Activated CD8-positive, alpha-beta memory T cell treated with anti-CD3 and anti-CD28 coated beads, Interleukin-2, amount 10 ng/mL, durations not matched to agents 7 days and 5 days (primary cell): ENCODE data around the gene HENMT1. TPM values are rescaled to one million over a fixed set of nuclear protein-coding genes. Genes with fewer than 3 reads are reported as not detected.

Source experiments
- ATAC-seq: fragments of 150-1000 bp; cut with Tn5 transposase; one replicate; pipeline ENCODE4 v1.10.0; 2021; ENCODE audit warnings: moderate library complexity
- CTCF ChIA-PET: fragments of 350-600 bp; sonication (Branson Sonifier 250); formaldehyde crosslinking; loops from one replicate; lab custom pipeline; 2021; ENCODE audit warnings: antibody characterized with exemption; lab: Charles Lee
- DNase-seq: peaks from one replicate; pipeline ENCODE4 v3.0.0-alpha.2; 2020
- H3K27ac Mint-ChIP-seq: one replicate; pipeline ENCODE4 v1.8.0; 2021; ENCODE audit warnings: mild to moderate bottlenecking, mixed read lengths
- H3K27me3 Mint-ChIP-seq: one replicate; pipeline ENCODE4 v1.8.0; 2021; ENCODE audit warnings: mixed read lengths
- H3K36me3 Mint-ChIP-seq: one replicate; pipeline ENCODE4 v1.8.0; 2021; ENCODE audit warnings: mild to moderate bottlenecking, mixed read lengths
- H3K4me1 Mint-ChIP-seq: one replicate; pipeline ENCODE4 v1.8.0; 2021; ENCODE audit warnings: mixed read lengths
- H3K4me3 Mint-ChIP-seq: one replicate; pipeline ENCODE4 v1.8.0; 2021; ENCODE audit warnings: mild to moderate bottlenecking, moderate library complexity, mixed read lengths
- H3K9me3 Mint-ChIP-seq: one replicate; pipeline ENCODE4 v1.8.0; 2022; ENCODE audit warnings: low read depth, mixed read lengths
- total RNA-seq, 2 experiments: library from RNA; stranded (reverse); gene quantifications; one replicate each; pipeline ENCODE4 v1.2.3, GENCODE V29; 2021

The HENMT1 gene
- total RNA-seq, 2 experiments from 2014 or later = 34.1 to 36.0 TPM

GRCh38 chr1:108639899-108640560 is 20.9 kb downstream of the HENMT1 start:
- no peak overlapping the region for H3K4me3 Mint-ChIP-seq
- H3K36me3 Mint-ChIP-seq = peaks cover 17% of the 10 kb centered on the region
- H3K9me3 Mint-ChIP-seq = no peaks in the 10 kb centered on the region
- ATAC-seq (no peak), DNase-seq (peak; percentile 53)
- CTCF ChIA-PET = interaction anchor here (2.2 kb wide), 1 partner anchor 80 kb away, joined by 10 read pairs; the partner anchor contains the start of gene EEIG2
- peaks cover 38% of the 10 kb centered on the region for H3K4me1 Mint-ChIP-seq
- H3K27me3 Mint-ChIP-seq = no peaks in the 10 kb centered on the region
- peak overlapping the region; percentile 41 for H3K27ac Mint-ChIP-seq

GRCh38 chr1:108636876-108637275 is 24.0 kb downstream of the HENMT1 start:
- Mint-ChIP-seq H3K9me3 (no peaks in the 10 kb centered on the region), H3K4me1 (peaks cover 13% of the 10 kb centered on the region), H3K27me3 (no peaks in the 10 kb centered on the region), H3K36me3 (peaks cover 15% of the 10 kb centered on the region), H3K27ac (no peak overlapping the region), H3K4me3 (no peak overlapping the region)
- CTCF ChIA-PET = no interaction called here
- ATAC-seq (no peak), DNase-seq (no peak)

DNA sequence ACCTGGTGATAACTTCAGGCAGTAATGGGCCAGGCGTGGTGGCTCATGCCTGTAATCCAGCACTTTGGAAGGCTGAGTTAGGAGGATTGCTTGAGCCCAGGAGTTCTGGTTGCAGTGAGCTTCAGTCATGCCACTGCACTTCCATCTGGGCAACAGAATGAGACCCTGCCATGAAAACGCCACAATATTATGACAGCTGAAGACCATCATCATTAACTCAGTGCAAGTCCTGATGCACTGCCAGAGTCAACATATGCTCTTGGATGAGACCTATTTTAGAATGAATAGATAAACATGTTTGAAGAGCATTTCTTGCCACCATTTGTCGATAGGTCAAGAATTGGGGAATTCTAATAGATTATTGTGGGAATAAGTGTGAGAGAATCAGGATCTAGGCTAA is 26.4 kb downstream of the HENMT1 start:
- no peaks in the 10 kb centered on the region for H3K27me3 Mint-ChIP-seq
- H3K4me3 Mint-ChIP-seq = no peak overlapping the region
- DNase-seq (no peak), ATAC-seq (no peak)
- peaks cover 1% of the 10 kb centered on the region for H3K4me1 Mint-ChIP-seq
- peaks cover 8% of the 10 kb centered on the region for H3K36me3 Mint-ChIP-seq
- H3K9me3 Mint-ChIP-seq = no peaks in the 10 kb centered on the region
- no peak overlapping the region for H3K27ac Mint-ChIP-seq
- CTCF ChIA-PET = interaction anchor here (1.7 kb wide), 1 partner anchor 10 kb away, joined by 5 read pairs; no protein-coding TSS in a partner anchor

DNA sequence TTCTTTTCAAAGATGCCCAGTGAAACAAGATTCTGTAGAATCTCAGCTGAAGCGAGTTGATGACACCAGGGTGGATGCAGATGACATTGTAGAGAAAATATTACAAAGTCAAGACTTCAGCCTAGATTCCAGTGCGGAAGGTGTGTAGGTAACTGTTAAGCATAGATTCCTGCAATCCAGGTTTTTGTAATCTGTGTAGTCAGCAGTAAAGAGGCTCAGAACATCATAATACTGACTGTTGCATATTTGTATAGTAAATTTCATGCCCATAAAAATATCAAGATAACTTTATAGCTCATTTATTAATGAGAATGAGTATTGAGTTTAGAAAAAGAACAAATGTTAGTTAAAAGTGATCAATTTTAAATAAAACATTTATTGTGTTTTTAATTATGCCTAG is 32.2 kb downstream of the HENMT1 start:
- DNase-seq = no peak
- H3K36me3 Mint-ChIP-seq = peaks cover 7% of the 10 kb centered on the region
- H3K9me3 Mint-ChIP-seq = no peaks in the 10 kb centered on the region
- no peak overlapping the region for H3K4me3 Mint-ChIP-seq
- CTCF ChIA-PET = interaction anchor here (1.4 kb wide), 1 partner anchor 15 kb away, joined by 3 read pairs; no protein-coding TSS in a partner anchor
- no peaks in the 10 kb centered on the region for H3K4me1 Mint-ChIP-seq
- no peaks in the 10 kb centered on the region for H3K27me3 Mint-ChIP-seq
- H3K27ac Mint-ChIP-seq = no peak overlapping the region
- ATAC-seq = no peak

DNA sequence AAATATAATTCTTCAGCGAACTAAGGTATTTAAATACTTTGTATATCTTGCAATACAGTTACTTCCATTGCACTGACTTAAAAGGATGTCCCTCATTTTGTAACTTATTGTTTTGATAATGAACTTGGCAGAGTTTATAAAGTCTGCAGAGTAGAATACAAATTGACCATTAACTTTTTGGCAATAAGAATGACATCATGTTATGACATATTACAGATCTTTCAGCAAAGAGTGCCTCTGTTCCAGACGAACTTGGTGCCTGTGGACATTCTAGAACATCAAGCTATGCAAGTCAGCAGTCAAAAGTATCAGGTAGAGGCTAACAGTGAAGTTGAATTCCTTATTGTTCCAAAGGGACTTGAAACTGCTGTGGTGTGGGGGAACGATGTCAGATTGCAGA is 32.9 kb downstream of the HENMT1 start:
- no peak overlapping the region for H3K4me3 Mint-ChIP-seq
- H3K27ac Mint-ChIP-seq = no peak overlapping the region
- no peaks in the 10 kb centered on the region for H3K9me3 Mint-ChIP-seq
- no peak for ATAC-seq
- DNase-seq = no peak
- no peaks in the 10 kb centered on the region for H3K27me3 Mint-ChIP-seq
- CTCF ChIA-PET = interaction anchor here (1.4 kb wide), 1 partner anchor 15 kb away, joined by 3 read pairs; no protein-coding TSS in a partner anchor
- H3K36me3 Mint-ChIP-seq = peaks cover 7% of the 10 kb centered on the region
- H3K4me1 Mint-ChIP-seq = no peaks in the 10 kb centered on the region

GRCh38 chr1:108627256-108627655 is 33.6 kb downstream of the HENMT1 start:
- ATAC-seq (no peak), DNase-seq (no peak)
- H3K4me3 Mint-ChIP-seq = no peak overlapping the region
- H3K9me3 Mint-ChIP-seq = no peaks in the 10 kb centered on the region
- no peak overlapping the region for H3K27ac Mint-ChIP-seq
- CTCF ChIA-PET = no interaction called here
- no peaks in the 10 kb centered on the region for H3K4me1 Mint-ChIP-seq
- peaks cover 7% of the 10 kb centered on the region for H3K36me3 Mint-ChIP-seq
- H3K27me3 Mint-ChIP-seq = no peaks in the 10 kb centered on the region

DNA sequence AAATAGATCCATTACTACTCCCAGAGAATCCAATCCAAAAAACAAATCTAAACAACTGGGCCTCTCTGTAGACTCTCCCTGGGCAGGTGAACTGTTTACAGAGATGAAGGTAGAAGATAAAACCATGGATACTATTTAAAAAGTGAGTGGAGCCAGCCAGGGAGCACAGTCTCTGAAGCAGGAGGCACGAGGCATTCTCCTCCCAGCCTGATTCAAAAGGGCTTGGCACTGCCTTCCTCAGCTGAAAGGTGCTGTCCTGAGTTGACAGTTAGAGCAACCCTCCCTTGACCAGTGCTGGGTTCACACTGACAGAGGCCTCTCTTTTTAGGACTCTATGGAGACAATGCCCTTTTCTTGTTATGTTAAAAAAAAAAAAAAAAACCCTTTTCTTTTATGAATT is 36.8 kb downstream of the HENMT1 start:
- no peak for ATAC-seq
- CTCF ChIA-PET = no interaction called here
- DNase-seq = no peak
- no peak overlapping the region for H3K27ac Mint-ChIP-seq
- H3K4me3 Mint-ChIP-seq = no peak overlapping the region
- H3K36me3 Mint-ChIP-seq = peaks cover 1% of the 10 kb centered on the region
- H3K9me3 Mint-ChIP-seq = no peaks in the 10 kb centered on the region
- no peaks in the 10 kb centered on the region for H3K27me3 Mint-ChIP-seq
- no peaks in the 10 kb centered on the region for H3K4me1 Mint-ChIP-seq

GRCh38 chr1:108617724-108618056 is 43.2 kb downstream of the HENMT1 start:
- H3K4me3 Mint-ChIP-seq = no peak overlapping the region
- H3K4me1 Mint-ChIP-seq = no peaks in the 10 kb centered on the region
- no peak overlapping the region for H3K27ac Mint-ChIP-seq
- DNase-seq (no peak), ATAC-seq (no peak)
- H3K36me3 Mint-ChIP-seq = peaks cover 3% of the 10 kb centered on the region
- CTCF ChIA-PET = no interaction called here
- H3K9me3 Mint-ChIP-seq = no peaks in the 10 kb centered on the region
- no peaks in the 10 kb centered on the region for H3K27me3 Mint-ChIP-seq

DNA sequence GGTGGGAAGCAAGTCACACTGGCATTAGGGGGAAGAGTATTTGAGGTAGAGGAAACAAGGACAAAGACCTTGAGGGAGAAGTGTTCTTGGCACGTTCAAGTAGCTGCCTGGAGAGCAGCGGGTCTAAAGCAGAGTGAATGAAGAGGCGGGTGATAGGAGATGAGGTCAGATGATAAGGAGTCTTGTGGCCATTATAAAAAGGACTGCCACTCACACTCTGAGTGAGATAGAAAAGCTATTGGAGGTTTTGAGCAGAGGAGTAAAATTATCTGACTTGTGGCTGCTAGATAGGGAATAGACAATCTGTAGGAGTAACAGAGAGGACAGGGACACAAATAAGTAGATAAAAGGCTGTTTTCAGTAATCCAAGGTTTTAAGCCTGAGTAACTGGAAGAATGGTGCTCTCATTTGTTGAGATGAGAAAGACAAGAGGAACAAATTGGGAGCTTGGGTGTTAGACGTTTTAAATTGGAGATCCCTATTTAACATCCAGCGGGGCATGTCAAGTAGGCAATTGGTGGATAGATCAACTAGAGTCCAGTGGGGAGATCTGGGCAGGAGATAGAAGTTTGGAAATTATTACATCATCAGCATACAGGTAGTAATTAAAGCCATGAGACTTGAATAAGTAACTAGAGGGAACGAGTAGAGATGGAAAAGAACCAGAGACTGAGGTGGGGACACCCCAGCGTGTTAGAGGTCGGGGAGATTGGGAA is 43.7 kb downstream of the HENMT1 start:
- no peaks in the 10 kb centered on the region for H3K9me3 Mint-ChIP-seq
- H3K4me1 Mint-ChIP-seq = no peaks in the 10 kb centered on the region
- no peak for ATAC-seq
- no peak overlapping the region for H3K27ac Mint-ChIP-seq
- H3K4me3 Mint-ChIP-seq = no peak overlapping the region
- DNase-seq = no peak
- CTCF ChIA-PET = no interaction called here
- no peaks in the 10 kb centered on the region for H3K27me3 Mint-ChIP-seq
- peaks cover 3% of the 10 kb centered on the region for H3K36me3 Mint-ChIP-seq

DNA sequence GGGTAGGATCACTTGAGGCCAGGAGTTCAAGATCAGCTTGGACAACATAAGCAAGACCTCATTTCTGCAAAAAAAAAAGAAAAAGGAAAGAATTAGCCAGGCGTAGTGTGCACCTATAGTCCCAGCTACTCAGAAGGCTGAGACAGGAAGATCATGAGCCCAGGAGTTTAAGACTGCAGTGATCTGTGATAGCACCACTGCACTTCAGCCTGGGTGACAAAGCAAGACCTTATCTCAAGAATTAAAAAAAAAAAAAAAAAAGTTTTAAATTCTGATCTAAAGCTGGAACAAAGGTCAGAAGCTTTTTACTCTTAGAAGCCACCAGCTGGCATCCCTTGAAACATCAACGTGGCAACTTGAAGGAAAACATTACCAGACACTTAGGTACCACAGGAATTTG is 45.3 kb downstream of the HENMT1 start:
- Mint-ChIP-seq H3K4me3 (no peak overlapping the region), H3K9me3 (no peaks in the 10 kb centered on the region), H3K36me3 (peaks cover 1% of the 10 kb centered on the region), H3K4me1 (peaks cover 2% of the 10 kb centered on the region), H3K27me3 (no peaks in the 10 kb centered on the region), H3K27ac (no peak overlapping the region)
- no peak for DNase-seq
- CTCF ChIA-PET = interaction anchor here (1.1 to 1.3 kb wide), 3 partner anchors 10 to 235 kb away, joined by 3 to 4 read pairs (median 3); partner anchors contain the start of gene EEIG2
- no peak for ATAC-seq

DNA sequence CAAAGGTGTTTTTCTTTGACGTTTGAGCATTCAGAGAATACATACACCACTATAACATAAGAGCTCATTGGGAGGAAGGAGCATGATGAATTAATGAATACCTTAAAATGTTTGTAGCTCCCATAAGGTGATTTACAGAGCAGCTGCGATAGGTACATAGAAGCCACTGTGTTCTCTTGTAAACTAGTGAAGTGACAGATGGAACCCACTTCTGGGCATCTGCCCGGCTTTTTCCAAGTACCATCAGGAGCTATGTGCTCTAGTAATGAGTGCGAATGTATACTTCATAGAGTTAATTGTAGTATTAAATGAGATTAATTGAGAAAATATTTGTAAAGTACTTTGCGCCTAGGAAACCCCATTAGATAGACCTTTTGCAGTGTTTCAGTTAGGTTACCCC is 48.4 kb downstream of the HENMT1 start:
- no peaks in the 10 kb centered on the region for H3K9me3 Mint-ChIP-seq
- CTCF ChIA-PET = no interaction called here
- DNase-seq (no peak), ATAC-seq (no peak)
- peaks cover 3% of the 10 kb centered on the region for H3K36me3 Mint-ChIP-seq
- H3K27ac Mint-ChIP-seq = no peak overlapping the region
- no peaks in the 10 kb centered on the region for H3K27me3 Mint-ChIP-seq
- peaks cover 2% of the 10 kb centered on the region for H3K4me1 Mint-ChIP-seq
- no peak overlapping the region for H3K4me3 Mint-ChIP-seq

GRCh38 chr1:108611984-108612383 is 48.9 kb downstream of the HENMT1 start:
- CTCF ChIA-PET = no interaction called here
- H3K27ac Mint-ChIP-seq = no peak overlapping the region
- H3K9me3 Mint-ChIP-seq = no peaks in the 10 kb centered on the region
- peaks cover 2% of the 10 kb centered on the region for H3K4me1 Mint-ChIP-seq
- H3K4me3 Mint-ChIP-seq = no peak overlapping the region
- no peak for ATAC-seq
- DNase-seq = no peak
- H3K36me3 Mint-ChIP-seq = peaks cover 4% of the 10 kb centered on the region
- no peaks in the 10 kb centered on the region for H3K27me3 Mint-ChIP-seq

- CTCF ChIA-PET = no interaction called here
- H3K4me1 Mint-ChIP-seq = peaks cover 2% of the 10 kb centered on the region
- H3K36me3 Mint-ChIP-seq = peaks cover 7% of the 10 kb centered on the region
Observed at GRCh38 chr1:108610073-108610472, 50.8 kb downstream of the HENMT1 start.

GRCh38 chr1:108609483-108610049 is 51.3 kb downstream of the HENMT1 start:
- no peak overlapping the region for H3K27ac Mint-ChIP-seq
- no peak overlapping the region for H3K4me3 Mint-ChIP-seq
- H3K4me1 Mint-ChIP-seq = peaks cover 2% of the 10 kb centered on the region
- DNase-seq = no peak
- no peaks in the 10 kb centered on the region for H3K27me3 Mint-ChIP-seq
- no peak for ATAC-seq
- CTCF ChIA-PET = no interaction called here
- H3K9me3 Mint-ChIP-seq = no peaks in the 10 kb centered on the region
- peaks cover 7% of the 10 kb centered on the region for H3K36me3 Mint-ChIP-seq

More at GRCh38 chr1:108610073-108610472, 50.8 kb downstream of the HENMT1 start:
- Mint-ChIP-seq H3K9me3 (no peaks in the 10 kb centered on the region), H3K27me3 (no peaks in the 10 kb centered on the region), H3K4me3 (no peak overlapping the region), H3K27ac (no peak overlapping the region)
- ATAC-seq = no peak
- no peak for DNase-seq
